OCI-LY3 (cell line): Measurements from ENCODE around the gene HELT.
"Not testable (repeated sequence)": the region's sequence is repeated elsewhere in the genome, so short reads cannot be mapped to it uniquely, and the experiment has no call there.

Experiments used
- CTCF ChIP-seq: fragments of 200-600, 300-600 bp; sonication (generic); IDR thresholded peaks from 2 replicates; pipeline ENCODE4 v1.5.1; 2014; ENCODE audit warnings: antibody characterized with exemption, low read length, low read depth
- EZH2phosphoT487 ChIP-seq: fragments of 200-600 bp; shearing (Covaris generic); IDR thresholded peaks from 2 replicates; pipeline ENCODE4 v1.6.1; 2018; ENCODE audit warnings: antibody characterized with exemption, mixed run types, low read depth

GRCh38 chr4:184990131-184990530 lies 28.2 kb upstream of the HELT start:
- TF ChIP-seq CTCF, EZH2phosphoT487: not testable (repeated sequence)
